Endothelial cell of umbilical vein (primary cell): ENCODE results near the gene ZSWIM6.

Experiments used
- CTCF ChIP-seq, 2 donors: IDR thresholded peaks; 1 replicate in 1 of 2; 2 replicates in 1 of 2; pipeline ENCODE4 v1.5.1; 2011; ENCODE audit warnings: low read length in 2 of 2, mild to moderate bottlenecking in 2 of 2, moderate library complexity in 2 of 2, control low read depth in 1 of 2, inconsistent platforms in 1 of 2, low read depth in 1 of 2; ENCODE audit not compliant: insufficient read depth in 1 of 2; ENCODE audit errors: extremely low read depth in 1 of 2
- EZH2 ChIP-seq: IDR thresholded peaks from 2 replicates; pipeline ENCODE4 v1.6.1; 2012; ENCODE audit warnings: borderline replicate concordance, low read depth, mild to moderate bottlenecking, moderate library complexity, low read length, inconsistent platforms; ENCODE audit not compliant: severe bottlenecking
- MYC ChIP-seq: IDR thresholded peaks from one replicate; pipeline ENCODE4 v1.6.1; 2011; ENCODE audit warnings: mild to moderate bottlenecking, low read depth, low read length
- POLR2A ChIP-seq: IDR thresholded peaks from 2 replicates; pipeline ENCODE4 v1.6.1; 2012; ENCODE audit warnings: low read depth, mild to moderate bottlenecking, control low read depth, low read length
- POLR2AphosphoS5 ChIP-seq: IDR thresholded peaks from 2 replicates; pipeline ENCODE4 v1.6.1; 2012; ENCODE audit warnings: low read depth, mild to moderate bottlenecking, control low read depth, low read length, moderate library complexity; ENCODE audit not compliant: insufficient read depth
- TF ChIP-seq, protein P1 (sequence below): IDR thresholded peaks from 2 replicates; pipeline ENCODE4 v1.6.1; 2011; ENCODE audit not compliant: insufficient read depth, insufficient read length

DNA sequence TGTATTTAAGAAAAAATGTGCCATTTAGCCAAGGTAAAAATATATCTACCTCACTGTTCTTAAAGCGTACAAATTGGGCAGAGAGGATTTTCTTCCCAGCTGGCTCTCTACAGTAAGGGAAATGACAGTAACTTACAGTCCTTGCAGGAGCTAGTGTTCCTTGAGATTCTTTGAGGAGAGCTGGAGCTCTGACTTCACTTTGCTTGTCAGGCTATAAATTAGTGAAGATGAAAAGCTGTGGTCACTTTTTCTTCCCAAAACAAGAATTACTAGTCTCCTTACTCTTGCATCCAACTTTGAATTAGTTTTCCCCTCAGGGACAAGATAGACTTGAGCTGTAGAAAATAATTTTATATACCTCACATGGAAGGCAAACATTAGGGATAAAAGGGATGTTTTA lies 129.9 kb downstream of the ZSWIM6 start:
- TF ChIP-seq POLR2A (no peak), CTCF (IDR thresholded peaks at IDR 0.05; ENCODE audit: extremely low read depth in 1 of 2, insufficient read depth in 1 of 2, low read depth in 1 of 2, low read length in 2 of 2) (no peak), POLR2AphosphoS5 (no peak), EZH2 (no peak), MYC (no peak)
- TF ChIP-seq, protein P1, sequence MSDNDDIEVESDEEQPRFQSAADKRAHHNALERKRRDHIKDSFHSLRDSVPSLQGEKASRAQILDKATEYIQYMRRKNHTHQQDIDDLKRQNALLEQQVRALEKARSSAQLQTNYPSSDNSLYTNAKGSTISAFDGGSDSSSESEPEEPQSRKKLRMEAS, result no peak
